Hindlimb muscle (tissue), 1 donor: ENCODE data around the gene CEACAM18. TPM values are rescaled to one million over a fixed set of nuclear protein-coding genes. Genes with fewer than 3 reads are reported as not detected.
A peak's percentile ranks its signal among the peaks of the same experiment; 100 is the strongest.
"Not testable (repeated sequence)": the region's sequence is repeated elsewhere in the genome, so short reads cannot be mapped to it uniquely, and the experiment has no call there.

Experiments
- DNase-seq: peaks from one replicate; pipeline ENCODE4 v3.0.0-alpha.2; 2013
- polyA plus RNA-seq: library from polyadenylated mRNA; unstranded; fragments of 120-200 nt; gene quantifications from one replicate; pipeline ENCODE4 v1.2.1, GENCODE V29; 2013; ENCODE audit not compliant: insufficient read length

Gene CEACAM18
- polyA plus RNA-seq, 1 donor: not detected

DNA sequence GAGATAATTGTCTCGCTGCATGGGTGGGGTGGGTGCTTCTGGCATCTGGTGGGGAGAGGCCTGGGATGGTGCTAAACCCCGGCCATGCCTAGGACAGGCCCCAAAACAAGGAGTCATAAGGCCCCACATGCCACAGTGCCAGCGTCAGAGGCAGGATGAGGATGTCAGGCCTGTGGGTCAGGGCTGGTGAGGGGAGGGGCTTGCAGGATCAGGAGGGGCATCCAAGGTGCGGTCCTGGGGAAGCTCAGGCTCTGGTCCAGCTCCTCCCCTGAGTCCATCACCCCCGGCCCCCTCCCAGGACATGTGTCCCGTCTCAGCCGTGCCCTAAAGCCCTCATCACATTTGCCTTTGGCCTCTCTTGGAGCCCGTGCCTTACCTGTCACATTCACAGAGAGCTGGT is 22.6 kb downstream of the CEACAM18 start:
- not testable (repeated sequence) for DNase-seq

GRCh38 chr19:51501594-51502263 is 23.4 kb downstream of the CEACAM18 start, which contains the start of gene SIGLEC12:
SIGLEC12 (minus strand) TSS chr19:51501800; CDS start chr19:51501733, 67 bp downstream.
- no peak for DNase-seq

- no peak for DNase-seq
Measured at GRCh38 chr19:51503286-51503817, 25.0 kb downstream of the CEACAM18 start.

DNA sequence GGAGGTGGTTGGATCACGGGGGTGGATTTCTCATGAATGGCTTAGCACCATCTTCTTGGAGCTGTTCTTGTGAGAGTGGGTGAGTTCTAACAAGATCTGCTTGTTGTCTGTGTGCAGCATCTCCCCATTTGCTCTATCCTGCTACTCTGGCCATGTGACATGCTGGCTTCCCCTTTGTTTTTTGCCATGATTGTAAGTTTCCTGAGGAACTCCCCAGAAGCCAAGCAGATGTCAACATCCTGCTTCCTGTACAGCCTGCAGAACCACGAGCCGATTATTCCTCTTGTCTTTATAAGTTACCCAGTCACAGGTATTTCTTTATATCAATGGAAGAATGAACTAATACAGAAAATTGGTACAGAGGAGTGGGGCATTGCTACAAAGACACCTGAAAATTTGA is 25.6 kb downstream of the CEACAM18 start:
- no peak for DNase-seq

GRCh38 chr19:51505904-51506303 is 27.6 kb downstream of the CEACAM18 start:
- no peak for DNase-seq

DNA sequence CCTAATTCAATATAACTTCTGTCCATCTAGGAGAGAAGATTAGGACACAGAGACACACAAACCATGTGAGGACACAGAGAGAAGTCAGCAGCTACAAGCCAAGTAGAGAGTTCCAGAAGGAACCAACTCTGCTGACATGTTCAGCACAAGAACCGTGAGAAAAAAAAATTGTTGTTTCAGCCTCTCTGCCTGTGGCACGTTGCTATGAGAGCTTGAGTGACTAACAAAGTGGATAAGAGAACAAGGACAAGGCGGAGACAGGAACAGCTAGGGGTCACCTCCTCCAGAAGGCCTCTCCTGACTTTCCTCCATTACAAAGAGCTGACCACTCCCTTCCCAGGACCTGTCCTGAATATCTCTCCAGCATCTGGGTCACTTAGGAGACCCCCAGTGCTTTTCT is 28.9 kb downstream of the CEACAM18 start:
- DNase-seq: no peak

GRCh38 chr19:51507640-51508058 is 29.3 kb downstream of the CEACAM18 start:
- no peak for DNase-seq

DNA sequence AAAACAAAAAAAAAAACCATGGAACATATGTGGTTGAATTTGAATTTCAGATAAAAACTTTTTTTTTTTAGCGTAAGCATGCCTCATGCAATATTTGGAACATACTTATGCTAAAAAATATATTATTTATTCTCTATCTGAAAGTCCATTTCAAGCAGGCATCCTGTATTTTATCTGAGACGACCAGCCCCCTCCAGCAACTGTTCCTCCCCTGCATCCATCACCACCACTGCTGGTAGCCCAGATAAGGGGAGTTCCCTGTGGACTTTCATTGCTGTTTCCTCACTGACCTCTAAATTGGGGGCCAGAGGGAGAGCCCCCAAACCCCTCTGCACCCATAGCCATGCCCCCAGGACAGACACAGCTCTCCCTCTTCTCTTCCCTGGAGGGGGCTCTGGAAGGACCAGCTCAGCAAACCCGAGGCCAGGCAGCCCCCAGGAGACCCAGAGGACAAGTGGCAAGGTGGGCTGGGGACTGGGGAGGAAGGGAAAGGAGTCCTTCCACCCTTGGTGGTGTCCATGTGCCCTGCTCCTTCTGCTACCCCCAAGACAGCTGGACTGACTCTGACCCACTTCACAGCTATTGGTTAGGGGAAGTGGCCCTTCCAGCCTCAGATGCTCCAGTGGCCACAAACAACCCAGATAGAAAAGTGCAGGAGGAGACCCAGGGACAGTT is 29.9 kb downstream of the CEACAM18 start:
- DNase-seq: no peak

DNA sequence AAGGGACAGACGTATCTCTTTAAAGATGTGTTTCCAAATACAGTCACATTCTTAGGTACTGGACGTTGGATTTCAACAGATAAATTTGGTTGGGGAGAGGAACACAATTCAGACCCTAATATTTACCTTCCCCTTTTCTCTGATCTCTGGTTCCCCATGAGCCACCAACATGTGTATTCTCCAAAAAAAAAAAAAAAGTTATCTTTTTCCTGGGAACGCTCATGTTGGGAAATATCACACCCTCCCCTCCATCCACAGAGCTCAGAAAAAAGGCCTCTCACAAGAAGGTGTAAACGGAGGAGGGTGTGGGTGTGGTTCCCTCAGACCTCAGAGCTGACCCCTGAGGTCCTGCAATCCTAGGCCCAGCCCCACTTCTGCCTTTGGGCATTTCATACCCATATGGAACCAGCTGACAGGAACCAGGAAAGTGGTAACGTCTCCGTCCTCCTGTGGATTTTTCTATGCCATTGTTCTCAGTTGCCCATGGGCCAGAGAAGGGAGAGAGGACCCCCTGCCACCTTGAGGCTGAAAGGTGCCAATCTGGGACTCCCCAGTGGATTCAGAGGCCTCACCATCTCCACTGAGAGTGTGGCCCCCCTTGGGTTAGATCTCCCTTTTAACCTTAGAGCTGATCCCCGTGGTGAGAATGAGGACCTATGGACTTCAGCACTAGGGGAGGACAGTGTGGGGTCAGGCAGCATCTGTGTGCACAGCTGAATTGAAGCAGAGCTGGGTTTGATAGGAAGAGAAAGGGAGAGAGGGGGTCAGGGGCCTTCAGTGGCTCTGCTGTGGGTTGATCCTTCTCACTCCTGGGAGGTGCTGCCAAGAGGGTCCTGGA is 31.7 kb downstream of the CEACAM18 start:
- DNase-seq: no peak

GRCh38 chr19:51511353-51511752 is 33.0 kb downstream of the CEACAM18 start:
- DNase-seq: no peak

DNA sequence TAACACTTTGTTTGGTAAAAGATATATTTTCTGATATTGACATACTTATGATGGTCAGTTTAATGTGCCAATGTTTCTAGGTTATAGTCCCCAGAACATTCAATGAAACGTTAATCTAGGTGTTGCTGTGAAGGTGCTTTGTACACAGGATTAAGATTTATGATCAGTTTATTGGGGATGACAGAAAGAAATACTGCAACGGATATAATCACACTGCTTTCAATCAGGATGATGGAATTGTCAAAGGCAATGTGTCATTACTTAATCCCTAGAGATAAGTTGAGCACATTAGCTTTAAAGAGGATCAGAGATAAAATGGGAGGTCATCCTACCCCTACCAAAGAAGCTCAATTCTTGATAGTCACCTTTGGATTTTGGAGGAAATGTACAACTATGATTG is 35.6 kb downstream of the CEACAM18 start:
- no peak for DNase-seq

- peak; percentile 33 for DNase-seq
Measured at GRCh38 chr19:51514866-51515481, 36.6 kb downstream of the CEACAM18 start.

GRCh38 chr19:51520728-51521127 is 42.4 kb downstream of the CEACAM18 start:
- no peak for DNase-seq

- DNase-seq: no peak
Measured at GRCh38 chr19:51521357-51521756, 43.0 kb downstream of the CEACAM18 start.

- no peak for DNase-seq
Measured at GRCh38 chr19:51521781-51522180, 43.4 kb downstream of the CEACAM18 start.

- no peak for DNase-seq
Measured at GRCh38 chr19:51524666-51525264, 46.4 kb downstream of the CEACAM18 start.

- DNase-seq: no peak
Measured at GRCh38 chr19:51525651-51526050, 47.3 kb downstream of the CEACAM18 start.

GRCh38 chr19:51529301-51529700 is 51.0 kb downstream of the CEACAM18 start:
- no peak for DNase-seq

DNA sequence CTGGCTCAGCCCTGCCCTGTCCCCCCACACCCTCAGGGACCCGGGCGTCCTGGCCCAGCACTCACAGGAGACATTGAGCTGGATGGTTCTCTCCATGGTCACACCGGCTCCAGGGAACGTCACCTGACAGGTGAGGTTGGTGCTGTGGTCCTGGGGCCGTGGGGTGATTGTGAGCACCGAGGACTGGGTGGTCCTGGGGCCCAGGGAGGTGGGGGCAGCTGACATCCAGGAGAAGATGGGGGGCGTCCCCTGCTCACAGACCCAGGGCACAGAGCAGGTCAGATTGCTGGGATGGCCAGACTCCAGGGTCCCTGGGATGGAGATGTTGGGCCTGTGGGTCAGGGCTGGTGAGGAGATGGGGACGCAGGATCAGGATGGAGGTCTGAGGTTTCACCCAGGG is 52.3 kb downstream of the CEACAM18 start:
- no peak for DNase-seq

DNA sequence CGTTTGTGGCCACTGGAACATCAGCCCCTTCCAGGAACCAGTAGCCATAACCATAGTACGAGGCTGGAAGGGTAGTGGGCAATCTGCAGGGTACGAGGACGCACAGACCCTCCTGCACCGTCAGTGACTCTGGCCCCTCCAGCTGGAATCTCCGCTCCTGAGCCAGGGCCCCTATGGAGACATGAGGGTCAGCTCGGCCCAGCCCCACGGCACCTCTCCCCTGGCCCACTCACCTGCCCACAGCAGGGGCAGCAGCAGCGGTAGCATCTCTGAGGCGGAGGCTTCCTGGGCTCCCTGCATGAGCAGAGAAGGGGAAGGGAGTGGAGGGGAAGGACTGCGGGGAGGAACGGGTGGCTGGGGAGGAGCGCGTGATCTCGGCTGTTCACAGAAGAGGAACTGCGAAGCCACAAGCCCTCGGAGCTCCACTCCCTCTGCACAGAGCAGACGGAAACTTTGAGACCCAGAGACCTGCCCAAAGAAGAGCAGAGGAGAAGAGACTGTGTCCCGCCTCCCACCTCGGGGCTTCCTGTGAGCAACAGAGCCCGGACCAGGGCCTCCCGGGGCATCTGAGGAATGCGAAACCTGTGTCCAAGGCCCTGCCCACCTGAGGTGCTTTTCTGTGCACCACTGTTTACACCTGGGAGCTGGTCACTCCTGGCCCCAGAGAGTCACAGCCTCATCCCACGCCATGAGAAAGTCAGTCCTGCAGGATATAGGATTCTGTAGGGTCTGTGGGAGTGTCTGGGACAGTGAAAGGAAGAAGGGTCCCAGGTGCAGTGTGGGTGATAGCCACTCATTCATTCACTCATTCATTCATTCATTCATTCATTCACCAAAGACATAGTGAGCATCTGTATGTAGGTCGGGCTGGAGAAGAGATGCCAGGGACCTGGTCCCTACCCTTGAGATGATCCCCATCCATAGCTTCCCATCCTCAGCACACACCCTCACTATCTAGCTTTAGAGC is 53.3 kb downstream of the CEACAM18 start, which contains the start of gene SIGLEC6:
Gene SIGLEC6 (minus strand): TSS at position 322 of the 967 bp plus-strand sequence. CDS start 22 bp downstream, at position 300.
- DNase-seq: peak; percentile 30

GRCh38 chr19:51535535-51535934 is 57.2 kb downstream of the CEACAM18 start:
- DNase-seq: no peak
